Keratinocyte (primary cell): ENCODE measurements around the gene ANXA11. TPM values are rescaled to one million over a fixed set of nuclear protein-coding genes. Genes with fewer than 3 reads are reported as not detected.

Experiments used
- DNase-seq: peaks from one replicate; pipeline ENCODE4 v3.0.0-alpha.2; 2011; ENCODE audit warnings: low read depth, missing footprints, low spot score
- FAIRE-seq: peaks from 2 replicates; lab custom pipeline; 2011; peaks lifted over from hg19 to GRCh38; lab: Jason Lieb, UNC
- H2AFZ ChIP-seq: 2 replicates; pipeline ENCODE4 v1.6.0; 2012; ENCODE audit warnings: low read length, control low read depth, inconsistent platforms; ENCODE audit not compliant: control insufficient read depth
- H3K27ac ChIP-seq: 2 replicates; pipeline ENCODE4 v1.5.1; 2011; ENCODE audit warnings: low read length; ENCODE audit not compliant: control insufficient read depth, insufficient read depth
- H3K27me3 ChIP-seq: 3 replicates; pipeline ENCODE4 v1.6.0; 2011; ENCODE audit warnings: low read length; ENCODE audit not compliant: control insufficient read depth, insufficient read depth; ENCODE audit errors: extremely low read depth
- H3K36me3 ChIP-seq, 2 experiments: 2 replicates in 1 of 2; 3 replicates in 1 of 2; pipeline ENCODE4 v1.5.1; 2011; ENCODE audit warnings: low read length in 2 of 2, mild to moderate bottlenecking in 1 of 2; ENCODE audit not compliant: control insufficient read depth in 2 of 2, insufficient read depth in 2 of 2; ENCODE audit errors: extremely low read depth in 1 of 2
- H3K4me1 ChIP-seq: 3 replicates; pipeline ENCODE4 v1.5.1; 2011; ENCODE audit warnings: low read length; ENCODE audit not compliant: control insufficient read depth, insufficient read depth; ENCODE audit errors: extremely low read depth
- H3K4me2 ChIP-seq: 3 replicates; pipeline ENCODE4 v1.6.0; 2011; ENCODE audit warnings: low read depth, low read length; ENCODE audit not compliant: control insufficient read depth, insufficient read depth; ENCODE audit errors: extremely low read depth
- H3K4me3 ChIP-seq, 3 experiments: fragments of 200-600 bp in 1 of 3; sonication (generic) in 1 of 3; 2 replicates in 2 of 3; 3 replicates in 1 of 3; pipeline ENCODE4 v1.5.1; 2011 to 2016; ENCODE audit warnings: low read length in 3 of 3, mild to moderate bottlenecking in 3 of 3, control low read depth in 2 of 3, inconsistent platforms in 1 of 3, low read depth in 1 of 3, mixed read lengths in 1 of 3, mixed run types in 1 of 3, moderate library complexity in 1 of 3; ENCODE audit not compliant: control insufficient read depth in 2 of 3, insufficient read depth in 2 of 3; ENCODE audit errors: extremely low read depth in 1 of 3
- H3K79me2 ChIP-seq: 2 replicates; pipeline ENCODE4 v1.6.0; 2012; ENCODE audit warnings: low read length; ENCODE audit not compliant: control insufficient read depth, insufficient read depth
- H3K9ac ChIP-seq: 3 replicates; pipeline ENCODE4 v1.6.0; 2011; ENCODE audit warnings: low read length; ENCODE audit not compliant: control insufficient read depth, insufficient read depth; ENCODE audit errors: extremely low read depth
- H3K9me1 ChIP-seq: 3 replicates; pipeline ENCODE4 v1.6.0; 2011; ENCODE audit warnings: low read length; ENCODE audit not compliant: control insufficient read depth, insufficient read depth; ENCODE audit errors: extremely low read depth
- H3K9me3 ChIP-seq: 2 replicates; pipeline ENCODE4 v1.5.1; 2012; ENCODE audit warnings: low read depth, low read length; ENCODE audit not compliant: control insufficient read depth
- H4K20me1 ChIP-seq: 3 replicates; pipeline ENCODE4 v1.6.0; 2011; ENCODE audit warnings: low read length; ENCODE audit not compliant: control insufficient read depth, insufficient read depth; ENCODE audit errors: extremely low read depth
- CTCF ChIP-seq, 3 experiments: IDR thresholded peaks in 1 of 3; conservative IDR thresholded peaks in 1 of 3; optimal IDR thresholded peaks in 1 of 3; 2 replicates in 2 of 3; 3 replicates in 1 of 3; pipeline versions ENCODE3 to v1.5.1; 2011; ENCODE audit warnings: low read length in 3 of 3, mild to moderate bottlenecking in 3 of 3, moderate library complexity in 2 of 3, control low read depth in 1 of 3, inconsistent platforms in 1 of 3; ENCODE audit not compliant: insufficient read depth in 2 of 3; ENCODE audit errors: extremely low read depth in 1 of 3
- EZH2 ChIP-seq: IDR thresholded peaks from one replicate; pipeline ENCODE4 v1.6.1; 2012; ENCODE audit warnings: inconsistent platforms, mild to moderate bottlenecking, low read length, moderate library complexity
- dilution Hi-C: fragments of 300-500 bp; cut with MboI; formaldehyde crosslinking; loops from one replicate; pipeline ENCODE4 v1.7.0; 2020; ENCODE audit warnings: low sequenced_read_pairs; ENCODE audit not compliant: extremely low pct_ligation_motif_present
- polyA plus RNA-seq, 5 experiments: library from polyadenylated mRNA; depleted of rRNA in 3 of 5; stranded (reverse) in 3 of 5; stranded (forward) in 1 of 5; unstranded in 1 of 5; fragments of >200 nt; gene quantifications; 1 replicate in 1 of 5; 2 replicates in 3 of 5; 3 replicates in 1 of 5; pipeline versions ENCODE4 v1.2.1 to v1.2.3, GENCODE V29; 2011 to 2012; ENCODE audit warnings: missing spikeins in 2 of 5, low read depth in 1 of 5, low replicate concordance in 1 of 5

ANXA11 gene
- polyA plus RNA-seq, 1 donor (not counting 4 experiments of a cell fraction or from before 2014, with no cell fraction given), result 97.9 TPM

- no peak for DNase-seq
- TF ChIP-seq EZH2 (no peak), CTCF (optimal IDR thresholded peaks at IDR 0.05 in 1 of 3, IDR thresholded peaks at IDR 0.05 in 1 of 3, conservative IDR thresholded peaks at IDR 0.05 in 1 of 3; ENCODE audit: extremely low read depth in 1 of 3, insufficient read depth in 2 of 3, low read length in 3 of 3) (no peak)
- no peak overlapping the region for H2AFZ ChIP-seq
- no peaks in the 10 kb centered on the region for H3K9me3 ChIP-seq
- H3K9me1 ChIP-seq, result no peaks in the 10 kb centered on the region
- peaks cover 5% of the 10 kb centered on the region for H3K4me1 ChIP-seq
- no peaks in the 10 kb centered on the region for H4K20me1 ChIP-seq
- no peak overlapping the region for H3K27ac ChIP-seq
- H3K79me2 ChIP-seq, result no peaks in the 10 kb centered on the region
- no peaks in the 10 kb centered on the region for H3K36me3 ChIP-seq
- H3K4me2 ChIP-seq, result no peak overlapping the region
- H3K4me3 ChIP-seq, result no peak overlapping the region
- H3K9ac ChIP-seq, result no peak overlapping the region
- H3K27me3 ChIP-seq, result peaks cover 17% of the 10 kb centered on the region
- FAIRE-seq, result no peak
- dilution Hi-C loops, result no loop called here
Measured at GRCh38 chr10:80131499-80131901, 73.8 kb downstream of the ANXA11 start.

GRCh38 chr10:80126876-80127275, 78.5 kb downstream of the ANXA11 start:
- no peak overlapping the region for H3K27ac ChIP-seq
- no peak overlapping the region for H3K4me2 ChIP-seq
- no peak overlapping the region for H3K9ac ChIP-seq
- TF ChIP-seq CTCF (optimal IDR thresholded peaks at IDR 0.05 in 1 of 3, IDR thresholded peaks at IDR 0.05 in 1 of 3, conservative IDR thresholded peaks at IDR 0.05 in 1 of 3; ENCODE audit: extremely low read depth in 1 of 3, insufficient read depth in 2 of 3, low read length in 3 of 3) (no peak), EZH2 (no peak)
- no peaks in the 10 kb centered on the region for H3K9me1 ChIP-seq
- H3K4me1 ChIP-seq, result no peaks in the 10 kb centered on the region
- H4K20me1 ChIP-seq, result no peaks in the 10 kb centered on the region
- FAIRE-seq (no peak), DNase-seq (no peak)
- no peaks in the 10 kb centered on the region for H3K36me3 ChIP-seq
- H3K4me3 ChIP-seq, result no peak overlapping the region
- no peak overlapping the region for H2AFZ ChIP-seq
- H3K9me3 ChIP-seq, result no peaks in the 10 kb centered on the region
- dilution Hi-C loops, result no loop called here
- H3K27me3 ChIP-seq, result no peaks in the 10 kb centered on the region
- H3K79me2 ChIP-seq, result no peaks in the 10 kb centered on the region
